NCI-H345 (cell line): Measurements from ENCODE around the gene ANKRD33B.
"Not testable (repeated sequence)": the region's sequence is repeated elsewhere in the genome, so short reads cannot be mapped to it uniquely, and the experiment has no call there.

Experiments
- DNase-seq: peaks from one replicate; lab custom pipeline; 2025; lab: John Stamatoyannopoulos, UW

ANKRD33B gene

DNA sequence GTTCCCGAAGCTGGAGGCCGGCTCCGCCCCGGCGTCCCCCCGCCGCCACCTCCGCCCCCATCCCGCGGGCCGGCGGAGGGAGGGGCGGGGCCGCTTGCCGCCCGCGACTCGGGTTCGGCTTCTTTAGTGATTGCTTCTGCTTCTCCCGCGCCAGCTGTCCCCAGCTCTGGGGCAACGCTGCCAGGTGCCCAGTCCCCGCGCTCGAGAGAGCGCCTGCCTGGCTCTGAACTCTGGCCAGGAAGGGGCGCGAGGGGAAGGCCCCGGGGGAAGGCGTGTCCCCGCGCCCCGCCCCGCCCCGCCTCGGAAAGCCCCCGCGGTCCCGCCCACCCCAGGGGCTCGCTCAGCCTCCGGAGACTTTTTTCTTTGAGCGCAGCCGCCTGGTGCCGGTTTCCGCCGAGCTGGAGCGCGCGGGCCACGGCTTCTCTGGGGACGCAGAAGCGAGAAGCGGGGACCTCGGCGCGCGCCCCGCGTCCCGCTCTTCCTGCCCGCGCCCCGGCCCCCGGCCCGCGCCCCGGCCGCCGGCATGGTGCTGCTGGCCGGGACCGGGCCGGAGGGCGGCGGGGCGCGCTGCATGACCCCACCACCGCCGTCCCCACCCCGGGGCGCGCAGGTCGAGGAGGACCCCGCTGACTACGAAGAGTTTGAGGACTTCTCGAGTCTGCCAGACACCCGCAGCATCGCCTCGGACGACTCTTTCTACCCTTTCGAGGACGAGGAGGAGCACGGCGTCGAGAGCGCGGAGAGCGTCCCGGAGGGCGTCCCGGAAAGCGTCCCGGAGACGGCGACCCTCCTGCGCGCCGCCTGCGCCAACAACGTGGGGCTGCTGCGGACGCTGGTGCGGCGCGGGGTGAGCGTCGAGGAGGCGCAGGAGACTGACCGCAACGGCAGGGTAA, at the start of gene ANKRD33B:
TSS of gene ANKRD33B (plus strand) at position 126 of the 893 bp plus-strand sequence. CDS start at position 524, 398 bp downstream.
- peak; percentile 68 for DNase-seq

DNA sequence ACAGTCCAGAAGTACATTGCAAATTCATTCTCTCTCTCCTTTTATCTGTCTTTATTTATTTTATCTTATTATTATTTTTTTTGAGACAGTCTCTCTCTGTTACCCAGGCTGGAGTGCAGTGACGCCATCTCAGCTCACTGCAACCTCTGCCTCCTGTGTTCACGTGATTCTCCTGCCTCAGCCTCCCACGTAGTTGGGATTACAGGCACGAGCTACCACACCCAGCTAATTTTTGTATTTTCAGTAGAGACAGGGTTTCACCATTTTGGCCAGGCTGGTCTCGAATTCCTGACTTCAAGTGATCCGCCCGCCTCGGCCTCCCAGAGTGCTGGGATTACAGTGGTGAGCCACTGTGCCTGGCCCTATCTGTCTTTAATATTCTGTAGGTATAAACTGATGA, 49.3 kb upstream of the ANKRD33B start:
- DNase-seq, result not testable (repeated sequence)

DNA sequence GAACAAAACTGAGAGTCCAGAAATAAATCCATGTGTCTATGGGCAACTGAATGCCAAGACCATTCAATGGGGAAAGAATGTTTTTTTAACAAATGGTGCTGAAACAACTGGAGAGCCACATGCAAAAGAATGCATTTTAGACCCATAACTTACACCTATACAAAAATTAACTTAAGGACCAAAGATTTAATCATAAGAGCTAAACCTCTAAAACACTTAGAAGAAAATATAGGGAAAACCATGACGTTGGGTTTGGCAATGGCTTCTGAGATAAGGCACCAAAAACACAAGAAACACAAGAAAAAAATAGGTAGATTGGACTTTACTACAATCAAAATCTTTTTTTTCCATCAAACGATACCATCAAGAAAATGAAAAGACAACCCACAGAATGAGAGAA, 48.4 kb upstream of the ANKRD33B start:
- DNase-seq, result no peak

DNA sequence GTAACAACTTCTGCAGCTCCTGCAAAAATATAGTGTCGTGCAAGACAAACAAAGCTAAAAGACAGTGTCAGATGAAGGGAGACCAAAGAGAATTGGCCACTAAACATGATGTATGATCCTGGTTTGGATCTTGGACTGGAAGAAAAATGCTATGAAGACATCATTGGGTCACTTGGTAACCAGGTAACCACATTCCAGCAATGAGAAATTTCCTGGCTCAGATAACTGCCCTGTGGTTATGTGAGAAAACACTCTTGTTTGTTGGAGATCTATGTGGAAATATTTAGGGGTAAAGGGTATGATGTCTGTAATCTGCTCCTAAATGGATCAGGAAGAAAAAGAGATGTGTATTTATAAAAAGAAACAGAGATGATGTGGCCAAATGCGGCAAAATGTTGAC, 45.5 kb upstream of the ANKRD33B start:
- DNase-seq, result no peak

DNA sequence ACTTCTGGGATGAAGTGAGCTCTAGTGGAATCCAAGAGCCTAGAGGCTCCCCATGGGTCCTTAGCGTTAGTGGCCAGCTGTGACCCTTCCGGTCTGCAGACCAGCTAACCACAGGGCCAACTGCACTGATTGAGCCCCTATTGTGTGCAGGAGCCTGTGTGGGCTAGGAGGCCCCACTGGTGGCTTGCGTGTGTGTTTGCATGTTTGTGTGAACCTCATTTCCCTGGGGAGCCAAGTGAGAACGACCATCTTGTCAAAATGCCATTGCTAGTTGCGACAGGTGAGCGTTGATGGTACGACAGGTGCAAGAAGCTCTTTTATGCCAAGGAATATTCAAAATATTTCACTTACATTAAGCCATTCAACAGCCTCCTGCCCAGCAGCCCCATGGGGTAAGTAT, 44.1 kb upstream of the ANKRD33B start:
- DNase-seq, result no peak

DNA sequence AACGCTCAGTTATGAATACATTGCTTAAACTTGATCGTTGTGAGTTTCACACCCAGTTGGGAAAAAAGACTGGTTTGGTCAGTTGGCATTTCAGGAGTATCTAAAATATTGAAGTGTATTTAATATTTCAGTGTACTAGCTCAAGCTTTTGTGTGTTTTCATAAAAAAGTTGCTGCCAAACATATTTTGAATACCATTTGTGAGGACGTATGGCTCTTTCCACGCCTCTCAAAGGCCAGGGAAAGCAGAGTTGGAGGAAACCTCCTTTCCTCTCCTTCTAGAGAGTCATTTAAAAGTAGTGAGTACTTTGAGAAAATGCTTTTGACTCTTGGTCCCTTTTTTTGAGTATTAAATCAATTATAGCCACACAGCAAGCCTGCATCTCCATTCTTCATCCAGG, 43.2 kb upstream of the ANKRD33B start:
- no peak for DNase-seq

DNA sequence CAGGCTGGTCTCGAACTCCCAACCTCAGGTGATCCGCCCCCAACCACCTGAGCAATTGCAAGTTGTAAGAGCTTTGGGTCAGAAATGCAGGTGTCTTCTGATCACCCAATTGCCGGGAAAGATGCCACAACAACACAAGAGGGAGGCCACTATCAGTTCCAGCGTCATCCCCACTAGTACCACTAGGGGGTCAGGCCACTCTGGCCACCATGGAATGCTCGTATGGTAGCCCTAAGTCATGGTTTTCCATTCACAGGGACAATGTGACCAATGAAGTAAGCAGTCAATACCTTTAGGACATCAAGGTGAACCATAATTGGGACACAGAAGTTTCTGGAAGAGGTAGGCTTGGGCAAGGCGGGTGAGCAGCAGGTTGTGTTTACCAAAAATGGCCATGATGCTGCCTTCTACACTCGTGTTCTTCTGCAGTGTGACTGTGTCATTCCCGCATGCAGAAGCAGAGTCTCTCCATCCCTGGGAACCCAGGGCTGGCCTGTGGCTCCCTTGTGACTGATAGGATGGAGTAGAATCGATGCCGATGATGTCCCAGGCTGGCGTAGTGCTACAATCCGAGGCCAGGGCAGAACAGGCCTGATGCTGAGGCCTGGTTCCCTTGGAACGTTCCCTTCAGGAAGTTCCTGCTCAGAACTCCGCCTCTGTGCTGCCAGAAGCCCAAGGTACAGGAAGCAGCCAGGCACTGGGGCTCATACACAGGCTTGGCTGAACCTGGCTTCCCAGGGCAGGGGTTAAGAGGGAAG, 42.2 kb upstream of the ANKRD33B start:
- no peak for DNase-seq

DNA sequence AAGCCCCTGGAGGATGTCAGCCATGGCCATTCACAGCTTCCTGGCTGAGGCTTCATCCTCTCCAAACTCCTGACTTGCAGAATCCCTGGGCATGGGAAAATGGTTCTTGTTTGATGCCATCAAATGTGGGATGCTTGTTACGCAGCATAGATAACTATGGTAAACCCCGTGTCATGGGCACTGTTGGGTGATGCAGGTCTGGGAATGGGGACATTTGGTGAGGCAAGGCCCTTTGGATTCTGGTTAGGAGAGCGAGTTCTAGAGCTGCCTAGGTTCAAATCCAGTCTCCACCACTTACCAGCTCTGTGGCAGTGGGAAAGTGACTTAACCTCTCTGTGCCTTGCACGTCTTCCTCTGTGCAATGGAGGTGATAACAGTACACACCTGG, 41.7 kb upstream of the ANKRD33B start:
- no peak for DNase-seq

DNA sequence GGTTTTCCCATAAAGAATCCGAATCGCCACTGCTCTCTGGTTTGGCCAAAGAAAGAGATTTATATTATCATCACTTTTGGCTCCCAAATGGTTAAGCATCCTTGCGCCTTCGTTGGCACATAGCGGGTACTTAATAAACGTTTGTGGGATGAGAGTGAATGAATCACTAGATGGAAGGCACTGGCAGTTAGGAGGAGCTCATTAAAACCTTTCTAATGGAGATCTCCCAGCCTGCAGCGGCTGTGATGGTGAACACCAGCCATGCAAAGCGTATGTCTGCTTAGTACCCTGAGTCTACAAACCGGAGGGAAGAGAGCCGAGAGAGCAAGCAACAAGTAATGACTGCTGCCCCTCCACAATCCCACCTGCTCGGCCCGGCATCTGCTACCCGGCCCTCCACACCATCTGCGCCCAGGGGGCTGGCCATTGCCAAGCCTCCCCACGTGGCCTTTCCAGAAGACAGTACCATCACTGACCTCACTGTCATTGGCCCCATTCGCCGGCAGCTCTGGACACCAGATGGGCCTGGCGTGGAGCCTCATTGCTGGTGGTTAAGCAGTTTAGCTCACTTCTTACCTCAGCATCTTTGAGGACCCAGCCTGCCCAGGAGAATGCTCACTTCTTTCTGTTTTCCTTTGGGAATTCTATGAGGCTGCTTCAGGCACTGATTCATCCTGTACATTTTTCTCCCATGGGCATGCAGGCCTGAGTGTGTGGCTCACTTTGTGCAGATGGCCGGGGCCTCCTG, 39.3 kb upstream of the ANKRD33B start:
- no peak for DNase-seq

DNA sequence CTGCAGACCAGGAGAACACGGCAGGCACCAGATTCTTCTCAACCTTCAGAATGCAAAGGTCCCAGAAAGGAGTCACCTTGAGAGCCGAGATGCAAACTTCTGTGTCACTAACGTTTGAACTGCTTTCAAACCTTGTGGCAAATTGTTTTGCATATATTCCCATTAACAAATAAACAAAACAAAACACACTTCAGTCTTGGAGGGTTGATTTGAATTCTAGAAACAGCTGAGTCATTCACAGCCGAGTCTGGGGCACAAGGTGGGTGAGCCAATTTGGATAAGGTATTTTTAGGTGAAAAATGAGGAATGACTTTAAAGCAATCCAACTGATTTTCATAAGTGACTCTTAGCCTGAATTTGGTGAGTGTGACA, 38.8 kb upstream of the ANKRD33B start:
- no peak for DNase-seq

DNA sequence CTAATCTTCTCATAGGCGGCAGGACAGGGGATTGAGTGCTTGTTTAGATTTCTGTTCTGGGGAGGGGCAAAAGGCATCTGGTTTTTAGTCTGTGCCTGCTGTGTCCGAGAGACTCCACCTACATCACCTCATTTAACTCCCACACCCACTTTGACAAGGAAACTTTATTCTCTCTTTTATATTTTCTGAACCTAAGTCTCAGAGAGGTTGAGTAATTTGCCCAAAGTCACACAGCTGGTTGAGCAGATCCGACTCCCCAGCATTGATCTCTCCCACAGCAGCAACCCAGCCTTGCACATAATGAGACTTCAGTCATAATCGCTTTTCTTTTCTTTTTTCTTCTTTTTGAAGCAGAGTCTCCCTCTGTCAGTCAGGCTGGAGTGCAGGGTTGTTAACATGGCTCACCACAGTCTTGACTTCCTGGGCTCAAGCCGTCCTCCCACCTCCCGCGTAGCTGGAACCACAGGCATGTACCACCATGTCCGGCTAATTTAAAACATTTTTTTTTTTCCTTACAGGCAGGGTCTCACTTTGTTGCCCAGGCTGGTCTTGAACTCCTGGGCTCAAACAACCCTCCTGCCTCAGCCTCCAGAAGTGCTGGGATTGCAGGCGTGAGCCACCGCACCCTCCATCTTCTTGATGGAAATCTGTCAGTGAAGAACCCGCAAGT, 36.5 kb upstream of the ANKRD33B start:
- DNase-seq, result no peak

DNA sequence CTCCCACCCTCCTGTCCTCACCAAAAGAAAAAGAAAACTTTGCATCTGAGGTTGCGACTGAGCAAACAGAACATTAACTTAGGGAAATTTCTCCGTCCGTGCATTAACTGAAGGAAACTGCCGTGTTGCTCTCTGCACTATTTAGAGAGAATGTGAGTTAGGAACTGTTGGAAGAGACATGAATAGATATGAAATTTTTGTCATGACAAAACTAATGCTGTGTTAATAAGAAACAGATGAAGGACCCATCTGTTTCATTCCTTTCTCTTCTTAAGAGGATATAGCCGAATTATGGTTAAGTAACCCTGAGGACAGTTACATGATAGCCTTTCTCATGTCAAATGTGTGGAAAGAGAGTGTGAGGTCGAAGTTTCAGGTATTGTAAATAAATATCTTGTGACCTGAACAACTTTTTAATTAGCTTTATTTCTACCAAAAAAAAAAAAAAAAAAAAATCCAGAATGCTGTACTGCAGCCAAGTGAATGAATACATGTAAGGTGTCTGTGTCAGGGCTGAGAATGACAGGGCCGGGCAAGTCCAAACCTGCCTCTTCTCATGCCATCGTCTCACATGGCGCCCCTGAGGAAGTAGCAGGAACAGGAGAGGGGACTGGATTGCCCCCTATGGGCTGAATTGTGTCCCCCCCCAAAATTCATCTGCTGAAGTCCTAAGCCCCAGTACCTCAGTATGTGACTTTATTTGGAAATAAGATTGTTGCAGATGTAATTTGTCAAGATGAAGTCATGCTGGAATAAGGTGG, 35.6 kb upstream of the ANKRD33B start:
- DNase-seq, result peak; percentile 49

DNA sequence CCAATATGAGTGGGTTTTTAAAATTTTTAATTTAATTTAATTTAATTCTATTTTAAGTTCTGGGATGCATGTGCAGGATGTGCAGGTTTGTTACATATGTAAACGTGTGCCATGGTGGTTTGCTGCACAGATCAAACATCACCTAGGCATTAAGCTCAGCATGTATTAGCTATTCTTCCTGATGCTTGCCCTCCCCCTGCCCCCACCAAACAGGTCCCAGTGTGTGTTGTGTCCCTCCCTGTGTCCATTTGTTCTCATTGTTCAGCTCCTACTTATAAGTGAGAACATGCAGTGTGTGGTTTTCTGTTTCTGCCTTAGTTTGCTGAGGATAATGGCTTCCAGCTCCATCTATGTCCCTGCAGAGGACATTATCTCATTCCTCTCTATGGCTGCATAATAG, 35.0 kb upstream of the ANKRD33B start:
- no peak for DNase-seq

DNA sequence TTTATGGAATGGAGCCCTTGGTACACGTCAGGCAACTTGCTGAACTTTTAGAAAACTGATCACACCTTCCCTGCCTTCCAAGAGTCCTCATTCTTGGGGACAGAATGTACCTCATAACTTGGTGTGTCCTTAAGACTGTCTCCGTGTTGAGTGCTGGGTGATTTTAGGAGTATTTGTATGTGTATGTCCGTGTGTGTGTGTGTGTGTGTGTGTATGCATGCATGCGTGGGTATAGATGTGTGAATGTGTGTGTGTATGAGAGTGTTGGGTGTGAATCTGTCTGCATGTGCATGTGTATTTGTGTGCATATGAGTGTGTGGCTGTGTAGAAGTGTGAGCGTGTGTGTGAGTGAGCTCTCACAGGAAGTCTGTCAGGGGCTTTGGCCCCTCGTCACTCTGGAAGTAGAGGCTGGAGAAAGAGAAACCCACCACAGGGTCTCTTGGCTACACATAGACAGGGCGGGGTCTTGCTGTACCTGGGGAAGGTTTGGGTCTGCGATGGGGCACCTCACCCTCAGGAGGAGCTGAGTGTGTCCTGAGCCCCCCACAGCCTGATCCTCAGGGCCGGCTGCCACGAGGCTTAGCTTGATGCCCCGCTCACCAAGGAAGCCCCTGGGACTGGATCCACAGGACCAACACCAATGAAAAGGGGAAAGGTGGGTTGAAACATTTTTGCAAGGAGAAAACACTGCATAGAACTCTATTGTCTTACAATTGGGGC, 33.1 kb upstream of the ANKRD33B start:
- no peak for DNase-seq

DNA sequence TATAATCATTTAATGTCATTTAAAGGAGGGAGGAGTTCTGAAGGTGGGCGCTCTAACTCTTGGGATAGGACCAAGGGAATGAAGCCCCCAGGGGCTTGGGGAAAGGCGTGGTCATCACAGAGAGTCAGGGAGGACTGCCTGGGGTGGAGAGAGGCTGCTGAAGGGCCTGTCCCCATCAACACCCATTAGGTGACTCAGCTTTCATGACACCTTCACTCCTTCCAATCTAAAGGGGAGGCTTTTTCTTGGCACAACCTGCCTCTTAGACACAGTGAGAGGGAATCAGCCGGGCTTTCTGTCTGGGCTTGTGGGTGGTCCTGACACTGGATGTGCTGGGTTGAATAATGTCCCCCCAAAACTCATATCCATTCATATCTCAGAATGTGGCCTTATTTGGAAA, 31.4 kb upstream of the ANKRD33B start:
- no peak for DNase-seq

DNA sequence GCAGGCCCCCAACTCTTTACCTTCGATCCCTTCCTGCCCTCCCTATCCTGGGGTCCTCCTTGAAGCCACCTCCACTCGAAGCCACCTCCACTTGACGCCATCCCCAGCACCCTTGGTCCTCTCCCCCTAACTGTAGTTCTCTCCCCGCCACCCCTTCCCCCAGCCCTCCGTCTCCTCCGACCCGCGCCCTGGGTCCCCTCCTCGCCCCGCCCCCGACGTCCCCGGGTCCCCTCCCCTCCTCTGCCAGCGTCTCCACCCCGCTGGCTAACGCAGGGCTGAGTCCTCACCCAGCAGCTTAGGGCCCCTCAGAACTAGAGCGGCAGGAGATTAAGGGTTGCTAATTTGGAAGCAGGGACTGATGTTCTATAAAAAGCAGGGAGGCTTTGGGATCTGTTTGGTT, 30.6 kb upstream of the ANKRD33B start:
- no peak for DNase-seq

DNA sequence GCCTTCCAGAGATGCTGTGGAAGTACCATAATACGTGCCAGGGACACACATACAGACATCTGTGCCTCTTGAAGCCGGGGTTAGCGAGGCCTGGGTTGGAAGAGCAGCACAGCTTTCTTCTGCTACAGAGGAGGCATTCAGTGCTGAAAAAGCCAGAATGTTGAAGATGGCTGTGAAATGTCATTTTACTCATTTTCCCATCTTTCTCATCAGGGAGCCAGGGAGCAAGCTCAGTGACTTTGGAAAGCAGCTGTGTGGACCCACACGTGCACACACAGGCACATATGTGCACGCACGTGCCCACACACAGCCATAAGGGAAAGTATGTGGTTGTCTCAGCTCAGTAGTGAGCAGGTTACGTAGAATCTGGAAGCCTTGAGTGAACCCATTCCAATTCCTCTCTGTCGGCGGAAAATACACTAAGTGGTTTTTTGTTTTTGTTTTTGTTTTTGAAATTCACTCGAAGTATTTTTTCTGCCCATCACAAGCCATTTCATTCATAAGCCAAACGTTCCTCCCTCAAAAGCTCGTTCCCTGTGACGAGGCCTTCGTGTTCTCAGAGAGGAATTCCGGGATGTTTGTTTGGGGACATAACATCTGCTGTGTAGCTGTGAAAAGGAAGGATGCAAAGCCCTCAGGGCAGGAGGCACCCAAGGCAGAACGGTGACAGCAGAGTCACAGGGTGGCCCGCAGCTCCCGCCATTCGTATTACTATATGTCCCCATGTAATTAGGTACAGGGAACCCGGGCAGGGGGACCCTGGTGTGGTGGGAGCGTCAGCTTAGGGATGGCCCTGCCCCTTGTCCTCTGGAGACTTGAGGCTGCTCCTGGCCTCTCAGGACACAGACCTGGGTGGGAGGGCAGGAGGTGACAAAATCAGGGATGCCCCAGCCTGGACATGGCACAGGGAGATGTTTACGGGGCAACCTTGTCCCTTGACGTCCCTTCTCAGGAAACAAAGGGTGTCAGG, 29.0 kb upstream of the ANKRD33B start:
- peak; percentile 11 for DNase-seq

DNA sequence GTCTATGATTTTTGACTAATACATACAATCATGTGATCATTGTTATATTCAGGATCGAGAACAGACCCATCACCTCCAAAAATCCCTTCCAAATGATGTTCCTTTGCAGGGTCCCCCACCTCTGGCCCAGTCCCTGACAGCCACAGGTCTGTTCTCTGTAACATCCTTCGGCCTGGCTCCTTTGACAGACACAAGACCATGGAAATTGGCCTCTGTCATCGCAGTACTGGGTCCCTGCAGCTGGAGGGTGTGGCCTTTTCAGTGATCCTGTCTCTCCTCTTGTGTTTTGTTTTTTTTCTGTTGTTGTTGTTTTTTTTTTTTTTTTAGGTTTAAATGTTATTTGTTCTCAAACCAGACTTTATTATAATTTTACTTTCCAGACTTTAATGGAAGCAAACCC, 27.4 kb upstream of the ANKRD33B start:
- DNase-seq, result no peak

DNA sequence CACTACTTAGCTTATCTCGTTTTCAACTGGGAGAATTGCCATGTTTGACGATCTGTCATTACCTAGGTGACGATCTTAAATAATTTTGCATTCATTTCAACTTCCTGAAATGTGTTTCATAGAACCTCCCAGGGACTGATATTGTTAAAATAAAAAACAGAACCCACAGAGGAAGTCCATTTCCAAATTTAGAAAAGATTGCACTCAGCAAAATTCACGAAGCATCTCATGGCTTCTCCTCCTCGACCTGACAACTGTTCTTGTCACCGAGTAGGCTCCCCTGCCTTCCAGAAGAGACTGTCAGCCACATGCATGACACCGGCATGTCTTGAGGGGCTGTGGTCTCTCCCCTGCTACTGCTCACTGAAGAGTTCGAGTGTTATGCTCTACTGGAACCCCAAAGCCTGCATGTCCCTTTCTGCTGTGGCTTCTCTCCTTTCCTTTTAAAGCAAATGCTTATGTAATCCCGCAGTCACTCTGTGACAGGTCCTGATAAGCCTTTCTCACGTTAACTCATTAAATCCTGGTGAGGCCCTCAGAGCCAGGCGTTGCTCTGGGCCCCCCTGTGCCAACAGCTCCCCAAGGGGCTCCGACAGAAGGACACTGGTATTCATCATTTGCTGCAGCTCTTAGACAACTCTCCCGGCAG, 26.8 kb upstream of the ANKRD33B start:
- no peak for DNase-seq
